H1 (cell line): ENCODE data around the gene SMIM13. TPM values are rescaled to one million over a fixed set of nuclear protein-coding genes. Genes with fewer than 3 reads are reported as not detected.

Experiments used
- EGR1 ChIP-seq: IDR thresholded peaks from 2 replicates; pipeline ENCODE4 v1.6.1; 2011; ENCODE audit warnings: low read depth, low read length, borderline replicate concordance
- HDAC6 ChIP-seq: IDR thresholded peaks from one replicate; pipeline ENCODE4 v1.7.1; 2012; ENCODE audit warnings: low read depth, mild to moderate bottlenecking, inconsistent platforms, low read length, moderate library complexity
- JUN ChIP-seq: IDR thresholded peaks from 2 replicates; pipeline ENCODE4 v1.6.1; 2011; ENCODE audit warnings: low read depth, mild to moderate bottlenecking, improper control_type of control experiment, low read length
- NRF1 ChIP-seq: IDR thresholded peaks from 2 replicates; pipeline ENCODE4 v1.6.1; 2011; ENCODE audit warnings: mild to moderate bottlenecking, low read depth, low read length, improper control_type of control experiment
- POLR2A ChIP-seq, 2 experiments: IDR thresholded peaks; 1 replicate in 1 of 2; 2 replicates in 1 of 2; pipeline ENCODE4 v1.6.1; 2011; ENCODE audit warnings: low read depth in 2 of 2, low read length in 2 of 2, mild to moderate bottlenecking in 2 of 2; ENCODE audit errors: control extremely low read depth in 1 of 2
- RNF2 ChIP-seq: fragments of 200-900, 300-1000 bp; sonication (generic); IDR thresholded peaks from 2 replicates; pipeline ENCODE4 v1.7.1; 2016; ENCODE audit warnings: borderline replicate concordance, low read depth, mild to moderate bottlenecking, antibody characterized with exemption, low read length; ENCODE audit not compliant: poor library complexity, severe bottlenecking; ENCODE audit errors: missing control alignments
- SIRT6 ChIP-seq: IDR thresholded peaks from one replicate; pipeline ENCODE4 v1.7.1; 2012; ENCODE audit warnings: low read length, inconsistent platforms
- SP4 ChIP-seq: IDR thresholded peaks from 2 replicates; pipeline ENCODE4 v1.6.1; 2012; ENCODE audit warnings: low read length, inconsistent platforms
- TBP ChIP-seq: IDR thresholded peaks from 2 replicates; pipeline ENCODE4 v1.6.1; 2011; ENCODE audit warnings: low read depth, low read length, improper control_type of control experiment
- polyA plus RNA-seq, 7 experiments: library from polyadenylated mRNA; depleted of rRNA in 3 of 7; stranded (reverse) in 5 of 7; unstranded in 2 of 7; fragments of >200 nt in 5 of 7; fragments of 200-250 nt in 2 of 7; gene quantifications; 1 replicate in 5 of 7; 2 replicates in 1 of 7; 4 replicates in 1 of 7; pipeline versions ENCODE4 v1.2.1 to v1.2.3, GENCODE V29; 2011 to 2013; ENCODE audit warnings: missing spikeins in 2 of 7, mixed read lengths in 2 of 7
- total RNA-seq: library from RNA; stranded (reverse); fragmentation: NEBNext Ultra II Directional; extraction: Animal tissue kit (Norgen Biotek cat#: 25700); gene quantifications from 2 replicates; pipeline ENCODE4 v1.2.1, GENCODE V29; 2021
- TF ChIP-seq, protein P1 (sequence below): fragments of 300-600 bp; sonication (generic); IDR thresholded peaks from 2 replicates; pipeline ENCODE4 v1.7.1; 2012; ENCODE audit warnings: low read length, moderate library complexity, mild to moderate bottlenecking, inconsistent platforms; ENCODE audit not compliant: insufficient replicate concordance
- TF ChIP-seq, protein P2 (sequence below): IDR thresholded peaks from 2 replicates; pipeline ENCODE4 v1.6.1; 2011; ENCODE audit warnings: low read length, improper control_type of control experiment

Gene SMIM13
- total and polyA plus RNA-seq, 2 of the 8 experiments (the other 6 are each of a cell fraction or from before 2014, with no cell fraction given): 1.7 to 10.6 TPM

GRCh38 chr6:11151488-11151887 lies 57.9 kb downstream of the SMIM13 start (continued):
- TF ChIP-seq, protein P1, sequence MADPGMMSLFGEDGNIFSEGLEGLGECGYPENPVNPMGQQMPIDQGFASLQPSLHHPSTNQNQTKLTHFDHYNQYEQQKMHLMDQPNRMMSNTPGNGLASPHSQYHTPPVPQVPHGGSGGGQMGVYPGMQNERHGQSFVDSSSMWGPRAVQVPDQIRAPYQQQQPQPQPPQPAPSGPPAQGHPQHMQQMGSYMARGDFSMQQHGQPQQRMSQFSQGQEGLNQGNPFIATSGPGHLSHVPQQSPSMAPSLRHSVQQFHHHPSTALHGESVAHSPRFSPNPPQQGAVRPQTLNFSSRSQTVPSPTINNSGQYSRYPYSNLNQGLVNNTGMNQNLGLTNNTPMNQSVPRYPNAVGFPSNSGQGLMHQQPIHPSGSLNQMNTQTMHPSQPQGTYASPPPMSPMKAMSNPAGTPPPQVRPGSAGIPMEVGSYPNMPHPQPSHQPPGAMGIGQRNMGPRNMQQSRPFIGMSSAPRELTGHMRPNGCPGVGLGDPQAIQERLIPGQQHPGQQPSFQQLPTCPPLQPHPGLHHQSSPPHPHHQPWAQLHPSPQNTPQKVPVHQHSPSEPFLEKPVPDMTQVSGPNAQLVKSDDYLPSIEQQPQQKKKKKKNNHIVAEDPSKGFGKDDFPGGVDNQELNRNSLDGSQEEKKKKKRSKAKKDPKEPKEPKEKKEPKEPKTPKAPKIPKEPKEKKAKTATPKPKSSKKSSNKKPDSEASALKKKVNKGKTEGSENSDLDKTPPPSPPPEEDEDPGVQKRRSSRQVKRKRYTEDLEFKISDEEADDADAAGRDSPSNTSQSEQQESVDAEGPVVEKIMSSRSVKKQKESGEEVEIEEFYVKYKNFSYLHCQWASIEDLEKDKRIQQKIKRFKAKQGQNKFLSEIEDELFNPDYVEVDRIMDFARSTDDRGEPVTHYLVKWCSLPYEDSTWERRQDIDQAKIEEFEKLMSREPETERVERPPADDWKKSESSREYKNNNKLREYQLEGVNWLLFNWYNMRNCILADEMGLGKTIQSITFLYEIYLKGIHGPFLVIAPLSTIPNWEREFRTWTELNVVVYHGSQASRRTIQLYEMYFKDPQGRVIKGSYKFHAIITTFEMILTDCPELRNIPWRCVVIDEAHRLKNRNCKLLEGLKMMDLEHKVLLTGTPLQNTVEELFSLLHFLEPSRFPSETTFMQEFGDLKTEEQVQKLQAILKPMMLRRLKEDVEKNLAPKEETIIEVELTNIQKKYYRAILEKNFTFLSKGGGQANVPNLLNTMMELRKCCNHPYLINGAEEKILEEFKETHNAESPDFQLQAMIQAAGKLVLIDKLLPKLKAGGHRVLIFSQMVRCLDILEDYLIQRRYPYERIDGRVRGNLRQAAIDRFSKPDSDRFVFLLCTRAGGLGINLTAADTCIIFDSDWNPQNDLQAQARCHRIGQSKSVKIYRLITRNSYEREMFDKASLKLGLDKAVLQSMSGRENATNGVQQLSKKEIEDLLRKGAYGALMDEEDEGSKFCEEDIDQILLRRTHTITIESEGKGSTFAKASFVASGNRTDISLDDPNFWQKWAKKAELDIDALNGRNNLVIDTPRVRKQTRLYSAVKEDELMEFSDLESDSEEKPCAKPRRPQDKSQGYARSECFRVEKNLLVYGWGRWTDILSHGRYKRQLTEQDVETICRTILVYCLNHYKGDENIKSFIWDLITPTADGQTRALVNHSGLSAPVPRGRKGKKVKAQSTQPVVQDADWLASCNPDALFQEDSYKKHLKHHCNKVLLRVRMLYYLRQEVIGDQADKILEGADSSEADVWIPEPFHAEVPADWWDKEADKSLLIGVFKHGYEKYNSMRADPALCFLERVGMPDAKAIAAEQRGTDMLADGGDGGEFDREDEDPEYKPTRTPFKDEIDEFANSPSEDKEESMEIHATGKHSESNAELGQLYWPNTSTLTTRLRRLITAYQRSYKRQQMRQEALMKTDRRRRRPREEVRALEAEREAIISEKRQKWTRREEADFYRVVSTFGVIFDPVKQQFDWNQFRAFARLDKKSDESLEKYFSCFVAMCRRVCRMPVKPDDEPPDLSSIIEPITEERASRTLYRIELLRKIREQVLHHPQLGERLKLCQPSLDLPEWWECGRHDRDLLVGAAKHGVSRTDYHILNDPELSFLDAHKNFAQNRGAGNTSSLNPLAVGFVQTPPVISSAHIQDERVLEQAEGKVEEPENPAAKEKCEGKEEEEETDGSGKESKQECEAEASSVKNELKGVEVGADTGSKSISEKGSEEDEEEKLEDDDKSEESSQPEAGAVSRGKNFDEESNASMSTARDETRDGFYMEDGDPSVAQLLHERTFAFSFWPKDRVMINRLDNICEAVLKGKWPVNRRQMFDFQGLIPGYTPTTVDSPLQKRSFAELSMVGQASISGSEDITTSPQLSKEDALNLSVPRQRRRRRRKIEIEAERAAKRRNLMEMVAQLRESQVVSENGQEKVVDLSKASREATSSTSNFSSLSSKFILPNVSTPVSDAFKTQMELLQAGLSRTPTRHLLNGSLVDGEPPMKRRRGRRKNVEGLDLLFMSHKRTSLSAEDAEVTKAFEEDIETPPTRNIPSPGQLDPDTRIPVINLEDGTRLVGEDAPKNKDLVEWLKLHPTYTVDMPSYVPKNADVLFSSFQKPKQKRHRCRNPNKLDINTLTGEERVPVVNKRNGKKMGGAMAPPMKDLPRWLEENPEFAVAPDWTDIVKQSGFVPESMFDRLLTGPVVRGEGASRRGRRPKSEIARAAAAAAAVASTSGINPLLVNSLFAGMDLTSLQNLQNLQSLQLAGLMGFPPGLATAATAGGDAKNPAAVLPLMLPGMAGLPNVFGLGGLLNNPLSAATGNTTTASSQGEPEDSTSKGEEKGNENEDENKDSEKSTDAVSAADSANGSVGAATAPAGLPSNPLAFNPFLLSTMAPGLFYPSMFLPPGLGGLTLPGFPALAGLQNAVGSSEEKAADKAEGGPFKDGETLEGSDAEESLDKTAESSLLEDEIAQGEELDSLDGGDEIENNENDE: no peak
- TF ChIP-seq TBP (no peak), NRF1 (no peak), SP4 (no peak), POLR2A (IDR thresholded peaks at IDR 0.05; ENCODE audit: control extremely low read depth in 1 of 2, low read depth in 2 of 2, low read length in 2 of 2) (no peak), EGR1 (no peak), HDAC6 (no peak), SIRT6 (no peak), JUN (no peak), RNF2 (no peak)
- TF ChIP-seq, protein P2, sequence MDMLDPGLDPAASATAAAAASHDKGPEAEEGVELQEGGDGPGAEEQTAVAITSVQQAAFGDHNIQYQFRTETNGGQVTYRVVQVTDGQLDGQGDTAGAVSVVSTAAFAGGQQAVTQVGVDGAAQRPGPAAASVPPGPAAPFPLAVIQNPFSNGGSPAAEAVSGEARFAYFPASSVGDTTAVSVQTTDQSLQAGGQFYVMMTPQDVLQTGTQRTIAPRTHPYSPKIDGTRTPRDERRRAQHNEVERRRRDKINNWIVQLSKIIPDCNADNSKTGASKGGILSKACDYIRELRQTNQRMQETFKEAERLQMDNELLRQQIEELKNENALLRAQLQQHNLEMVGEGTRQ: no peak
